ENCODE measurements around the gene SLC25A10.

GRCh38 chr17:81667754-81668153 lies 44.3 kb upstream of the SLC25A10 start:
- TF ChIP-seq ZNF274 (IDR thresholded peaks at IDR 0.05; ENCODE audit: insufficient read depth, insufficient read length) (no peak), POLR2AphosphoS5 (IDR thresholded peaks at IDR 0.05; ENCODE audit: low read length) (no peak), NRF1 (conservative IDR thresholded peaks at IDR 0.05; ENCODE audit: low read depth, low read length) (no peak), TAF1 (IDR thresholded peaks at IDR 0.05; ENCODE audit: borderline replicate concordance, low read depth, low read length) (no peak)

Measured in GM12878 (cell line).